Adrenal gland (tissue), 5 donors: ENCODE results near the gene AHDC1.

Experiments
- CTCF ChIP-seq, 6 experiments: fragments of 450-650 bp in 4 of 6; fragments of 200-600 bp in 2 of 6; sonication (generic) in 1 of 6; IDR thresholded peaks; 1 replicate in 5 of 6; 2 replicates in 1 of 6; pipeline versions ENCODE4 v1.5.1 to v1.8.0; 2016 to 2021; ENCODE audit warnings: antibody characterized with exemption in 6 of 6, mild to moderate bottlenecking in 2 of 6, moderate library complexity in 1 of 6
- POLR2A ChIP-seq, 2 donors: fragments of 450-650 bp; IDR thresholded peaks; one replicate each; pipeline ENCODE4 v1.6.1; 2017; ENCODE audit warnings: antibody characterized with exemption in 2 of 2, mild to moderate bottlenecking in 2 of 2, moderate library complexity in 1 of 2
- donor health status: DM: no; HTN: no; CAD: no.

- TF ChIP-seq CTCF (IDR thresholded peaks at IDR 0.05) (no peak), POLR2A (IDR thresholded peaks at IDR 0.05) (no peak)
These were observed 98.6 kb downstream of the AHDC1 start for GRCh38 chr1:27505420-27505680.
